GM12891 (cell line): Measurements from ENCODE around the gene IL9R.
A peak's percentile ranks its signal among the peaks of the same experiment; 100 is the strongest.
"Not testable (repeated sequence)": the region's sequence is repeated elsewhere in the genome, so short reads cannot be mapped to it uniquely, and the experiment has no call there.

ENCODE experiments used
- DNase-seq: peaks from one replicate; pipeline ENCODE4 v3.0.0; 2011; ENCODE audit warnings: low spot score; ENCODE audit not compliant: insufficient read length
- FAIRE-seq: peaks from 2 replicates; lab custom pipeline; 2011; peaks lifted over from hg19 to GRCh38; lab: Jason Lieb, UNC
- PAX5 ChIP-seq: IDR thresholded peaks from 2 replicates; pipeline ENCODE4 v1.6.1; 2011; ENCODE audit warnings: low read length, moderate library complexity, mild to moderate bottlenecking; ENCODE audit not compliant: insufficient read depth, severe bottlenecking
- POLR2A ChIP-seq: IDR thresholded peaks from 2 replicates; pipeline ENCODE4 v1.6.1; 2011; ENCODE audit warnings: low read depth, low read length, control low read depth
- POLR2AphosphoS5 ChIP-seq: IDR thresholded peaks from 2 replicates; pipeline ENCODE4 v1.6.1; 2011; ENCODE audit warnings: low read depth, low read length, control low read depth
- POU2F2 ChIP-seq: IDR thresholded peaks from 2 replicates; pipeline ENCODE4 v1.6.1; 2011; ENCODE audit warnings: low read depth, mild to moderate bottlenecking, control low read depth, low read length, moderate library complexity
- SPI1 ChIP-seq: IDR thresholded peaks from 2 replicates; pipeline ENCODE4 v1.6.1; 2011; ENCODE audit warnings: low read depth, low read length, control low read depth
- TAF1 ChIP-seq: IDR thresholded peaks from 2 replicates; pipeline ENCODE4 v1.6.1; 2011; ENCODE audit warnings: low read depth, low read length, control low read depth

The IL9R gene

GRCh38 chrX:155962906-155963305, 34.6 kb upstream of the IL9R start:
- FAIRE-seq: no peak
- no peak for TF ChIP-seq POLR2AphosphoS5
- TF ChIP-seq TAF1: no peak
- TF ChIP-seq SPI1: no peak
- TF ChIP-seq PAX5: no peak
- TF ChIP-seq POU2F2: no peak
- TF ChIP-seq POLR2A: no peak
- DNase-seq: no peak

- DNase-seq (peak; percentile 8), FAIRE-seq (peak; percentile 84)
- TF ChIP-seq POLR2A (no peak), SPI1 (no peak), TAF1 (no peak), PAX5 (no peak), POU2F2 (0 out of 2 replicates have a peak, but pooled peaks have one; percentile 37), POLR2AphosphoS5 (no peak)
Observed at GRCh38 chrX:155966876-155967275, 30.6 kb upstream of the IL9R start.

- FAIRE-seq: no peak
- DNase-seq: no peak
- TF ChIP-seq POLR2A: no peak
- no peak for TF ChIP-seq POU2F2
- no peak for TF ChIP-seq SPI1
- no peak for TF ChIP-seq TAF1
- no peak for TF ChIP-seq PAX5
- TF ChIP-seq POLR2AphosphoS5: no peak
Observed at GRCh38 chrX:155967653-155968325, 29.7 kb upstream of the IL9R start.

GRCh38 chrX:155968326-155968661, 29.2 kb upstream of the IL9R start:
- no peak for TF ChIP-seq PAX5
- FAIRE-seq (no peak), DNase-seq (no peak)

GRCh38 chrX:155968791-155969190, 28.7 kb upstream of the IL9R start:
- FAIRE-seq: no peak
- TF ChIP-seq SPI1: 0 out of 2 replicates have a peak, but pooled peaks have one; percentile 21
- TF ChIP-seq POLR2AphosphoS5: no peak
- DNase-seq: no peak

GRCh38 chrX:155971658-155972057, 25.8 kb upstream of the IL9R start:
- not testable (repeated sequence) for FAIRE-seq, DNase-seq

- DNase-seq: not testable (repeated sequence)
- peak; percentile 51 for FAIRE-seq
Observed at GRCh38 chrX:155972241-155972640, 25.3 kb upstream of the IL9R start.

- no peak for DNase-seq
- FAIRE-seq: no peak
- no peak for TF ChIP-seq TAF1
- no peak for TF ChIP-seq SPI1
- no peak for TF ChIP-seq PAX5
- no peak for TF ChIP-seq POLR2AphosphoS5
- no peak for TF ChIP-seq POU2F2
- TF ChIP-seq POLR2A: no peak
Observed at GRCh38 chrX:155983326-155983725, 14.2 kb upstream of the IL9R start.

- TF ChIP-seq SPI1 (no peak), POLR2AphosphoS5 (no peak), PAX5 (no peak), POLR2A (no peak), TAF1 (no peak), POU2F2 (no peak)
- DNase-seq (no peak), FAIRE-seq (no peak)
Observed at GRCh38 chrX:155985208-155985607, 12.3 kb upstream of the IL9R start.

- not testable (repeated sequence) for FAIRE-seq
Observed at GRCh38 chrX:155986995-155987394, 10.5 kb upstream of the IL9R start.

GRCh38 chrX:155988859-155989258, 8.6 kb upstream of the IL9R start:
- no peak for DNase-seq

More at GRCh38 chrX:155986995-155987394, 10.5 kb upstream of the IL9R start:
- not testable (repeated sequence) for DNase-seq

GRCh38 chrX:155993421-155993820, 4.1 kb upstream of the IL9R start:
- no peak for FAIRE-seq
- DNase-seq: no peak
- TF ChIP-seq TAF1 (no peak), SPI1 (no peak), PAX5 (no peak), POU2F2 (no peak)

More at GRCh38 chrX:155988859-155989258, 8.6 kb upstream of the IL9R start:
- FAIRE-seq: no peak
- no peak for TF ChIP-seq TAF1
- no peak for TF ChIP-seq PAX5
